ENCODE measurements around the gene ITPRIPL2. TPM values are rescaled to one million over a fixed set of nuclear protein-coding genes. Genes with fewer than 3 reads are reported as not detected.
A peak's percentile ranks its signal among the peaks of the same experiment; 100 is the strongest.

ITPRIPL2 gene
- total and polyA plus RNA-seq, 2 of the 13 experiments (the other 11 are each of a cell fraction or from before 2014, with no cell fraction given) = 5.9 to 12.6 TPM

GRCh38 chr16:19108409-19109287 lies 5.1 kb upstream of the ITPRIPL2 start (continued):
- TF ChIP-seq ATF2 (CRISPR knock-in tag; IDR thresholded peaks at IDR 0.05) (peak; percentile 93; the same call in 1 of the 2 replicates), SRY (CRISPR knock-in tag; IDR thresholded peaks at IDR 0.05) (peak; percentile 55; the same call in 1 of the 2 replicates), ZFX (CRISPR knock-in tag; IDR thresholded peaks at IDR 0.05; ENCODE audit: low read depth) (peak; percentile 26; the same call in 1 of the 2 replicates), RORA (CRISPR knock-in tag; IDR thresholded peaks at IDR 0.05) (no peak), MTF1 (CRISPR knock-in tag; IDR thresholded peaks at IDR 0.05) (no peak), KIAA2018 (CRISPR knock-in tag; IDR thresholded peaks at IDR 0.05; ENCODE audit: borderline replicate concordance) (no peak), ADNP (CRISPR knock-in tag; IDR thresholded peaks at IDR 0.05) (peak; percentile 73; the same call in 1 of the 2 replicates)

Data from HepG2 (cell line).